Coronary artery (tissue), 2 donors: ENCODE results near the gene MTERF2.
"Not testable (repeated sequence)": the region's sequence is repeated elsewhere in the genome, so short reads cannot be mapped to it uniquely, and the experiment has no call there.

Experiments used
- DNase-seq: peaks from one replicate; pipeline ENCODE4 v3.0.0-alpha.2; 2017; ENCODE audit warnings: low spot score
- H3K27ac ChIP-seq, 2 donors: fragments of 200-600 bp; sonication (generic); one replicate each; pipeline ENCODE4 v1.5.1; 2016 to 2019
- H3K4me3 ChIP-seq: fragments of 200-600 bp; sonication (generic); 2 replicates; pipeline ENCODE4 v1.5.1; 2016; ENCODE audit warnings: mild to moderate bottlenecking, moderate library complexity
- TF ChIP-seq, protein P1 (sequence below): fragments of 200-600 bp; sonication (generic); IDR thresholded peaks from one replicate; pipeline ENCODE4 v1.5.1; 2019; ENCODE audit warnings: antibody characterized with exemption

Gene MTERF2

DNA sequence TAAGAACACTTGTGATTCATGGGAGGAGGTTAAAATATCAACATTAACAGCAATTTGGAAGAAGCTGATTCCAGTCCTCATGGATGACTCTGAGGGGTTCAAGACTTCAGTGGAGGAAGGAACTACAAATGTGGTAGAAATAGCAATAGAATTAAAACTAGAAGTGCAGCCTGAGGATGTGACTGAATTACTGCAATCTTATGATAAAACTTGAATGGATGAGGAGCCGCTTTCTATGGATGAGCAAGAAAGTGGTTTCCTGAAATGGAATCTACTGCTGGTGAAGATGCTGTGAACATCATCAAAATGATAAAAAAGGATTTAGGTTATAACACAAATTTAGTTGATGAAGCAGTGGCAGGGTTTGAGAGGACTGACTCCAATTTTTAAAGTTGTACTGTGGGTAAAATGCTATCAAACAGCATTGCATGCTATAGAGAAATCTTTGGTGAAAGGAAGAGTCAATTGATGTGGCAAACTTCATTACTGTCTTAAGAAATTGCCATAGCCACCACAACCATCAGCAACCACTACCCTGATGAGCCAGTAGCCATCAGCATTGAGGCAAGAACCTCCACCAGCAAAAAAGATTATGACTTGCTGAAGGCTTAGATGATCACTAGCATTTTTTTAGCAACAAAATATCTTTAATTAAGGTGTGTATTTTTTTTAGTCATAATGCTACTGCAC, 25.9 kb upstream of the MTERF2 start:
- Histone ChIP-seq H3K4me3 (no peak overlapping the region), H3K27ac (no peak overlapping the region)
- TF ChIP-seq, protein P1, sequence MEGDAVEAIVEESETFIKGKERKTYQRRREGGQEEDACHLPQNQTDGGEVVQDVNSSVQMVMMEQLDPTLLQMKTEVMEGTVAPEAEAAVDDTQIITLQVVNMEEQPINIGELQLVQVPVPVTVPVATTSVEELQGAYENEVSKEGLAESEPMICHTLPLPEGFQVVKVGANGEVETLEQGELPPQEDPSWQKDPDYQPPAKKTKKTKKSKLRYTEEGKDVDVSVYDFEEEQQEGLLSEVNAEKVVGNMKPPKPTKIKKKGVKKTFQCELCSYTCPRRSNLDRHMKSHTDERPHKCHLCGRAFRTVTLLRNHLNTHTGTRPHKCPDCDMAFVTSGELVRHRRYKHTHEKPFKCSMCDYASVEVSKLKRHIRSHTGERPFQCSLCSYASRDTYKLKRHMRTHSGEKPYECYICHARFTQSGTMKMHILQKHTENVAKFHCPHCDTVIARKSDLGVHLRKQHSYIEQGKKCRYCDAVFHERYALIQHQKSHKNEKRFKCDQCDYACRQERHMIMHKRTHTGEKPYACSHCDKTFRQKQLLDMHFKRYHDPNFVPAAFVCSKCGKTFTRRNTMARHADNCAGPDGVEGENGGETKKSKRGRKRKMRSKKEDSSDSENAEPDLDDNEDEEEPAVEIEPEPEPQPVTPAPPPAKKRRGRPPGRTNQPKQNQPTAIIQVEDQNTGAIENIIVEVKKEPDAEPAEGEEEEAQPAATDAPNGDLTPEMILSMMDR, result no peak
- DNase-seq, result no peak

DNA sequence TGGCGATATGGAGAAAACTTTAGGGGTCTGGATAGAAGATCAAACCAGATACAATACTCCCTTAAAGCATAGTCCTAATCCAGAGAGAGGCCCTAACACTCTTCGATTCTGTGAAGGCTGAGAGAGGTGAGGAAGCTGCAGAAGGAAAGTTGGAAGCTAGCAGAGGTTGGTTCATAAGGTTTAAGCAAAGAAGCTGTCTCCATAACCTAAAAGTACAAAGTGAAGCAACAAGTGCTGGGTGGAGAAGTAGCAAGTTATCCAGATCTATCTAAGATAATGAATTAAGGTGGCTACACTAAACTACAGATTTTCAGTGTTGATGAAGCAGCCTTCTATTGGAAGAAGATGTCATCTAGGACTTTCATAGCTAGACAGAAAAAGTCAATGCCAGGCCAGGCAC, 24.6 kb upstream of the MTERF2 start:
- no peak for DNase-seq
- no peak overlapping the region for H3K4me3 ChIP-seq
- H3K27ac ChIP-seq, result no peak overlapping the region
- TF ChIP-seq, protein P1, result no peak

DNA sequence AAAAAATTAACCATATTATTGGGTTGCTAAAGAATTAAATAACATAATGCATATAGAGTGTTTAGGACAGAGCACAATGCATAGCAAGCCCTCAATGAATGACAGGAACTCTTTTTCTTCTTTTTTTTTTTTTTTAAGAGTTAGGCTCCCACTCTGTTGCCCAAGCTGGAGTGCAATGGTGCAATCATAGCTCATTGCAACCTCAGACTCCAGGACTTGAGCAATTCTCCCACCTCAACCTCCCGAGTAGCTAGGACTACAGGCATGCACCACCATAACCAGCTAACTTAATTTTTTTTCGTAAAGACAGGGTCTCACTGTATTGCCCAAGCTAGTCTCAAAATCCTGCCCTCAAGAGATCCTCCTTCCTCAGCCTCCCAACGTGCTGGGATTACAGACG, 20.5 kb upstream of the MTERF2 start:
- TF ChIP-seq, protein P1, result no peak
- no peak for DNase-seq
- H3K27ac ChIP-seq, result no peak overlapping the region
- no peak overlapping the region for H3K4me3 ChIP-seq

DNA sequence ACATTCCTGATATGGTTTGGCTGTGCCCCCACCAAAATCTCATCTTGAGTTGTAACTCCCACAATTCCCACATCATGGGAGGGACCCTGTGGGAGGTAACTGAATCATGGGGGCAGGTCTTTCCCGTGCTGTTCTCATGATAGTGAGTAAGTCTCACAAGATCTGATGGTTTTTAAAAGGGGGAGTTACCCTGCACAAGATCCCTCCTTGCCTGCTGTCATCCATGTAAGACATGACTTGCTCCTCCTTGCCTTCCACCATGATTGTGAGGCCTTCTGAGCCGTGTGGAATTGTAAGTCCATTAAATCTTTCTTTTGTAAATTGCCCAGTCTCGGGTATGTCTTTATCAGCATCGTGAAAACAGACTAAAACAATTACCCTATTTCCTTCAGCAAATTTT, 15.7 kb upstream of the MTERF2 start:
- not testable (repeated sequence) for DNase-seq, H3K27ac ChIP-seq

DNA sequence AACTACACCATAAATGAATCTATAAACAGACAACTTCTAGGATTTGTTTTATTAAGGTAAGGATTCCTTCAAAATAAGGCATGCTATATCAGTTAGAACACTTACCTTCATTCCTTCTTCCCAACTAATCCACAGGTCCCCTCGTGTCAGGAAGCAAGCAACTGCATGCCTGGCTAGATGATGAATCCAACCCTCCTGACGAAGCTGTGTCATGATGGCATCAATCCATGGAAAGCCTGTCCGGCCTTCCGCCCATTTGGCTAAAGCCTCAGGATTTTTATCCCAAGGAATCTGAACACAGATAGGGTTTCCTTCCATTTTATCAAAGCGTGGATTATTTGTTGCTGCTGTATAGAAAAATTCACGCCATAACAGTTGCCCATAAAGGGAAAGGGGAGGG, 12.5 kb upstream of the MTERF2 start:
- no peak overlapping the region for H3K4me3 ChIP-seq
- DNase-seq, result no peak
- TF ChIP-seq, protein P1, result no peak
- no peak overlapping the region for H3K27ac ChIP-seq

More for the DNA sequence above, 15.7 kb upstream of the MTERF2 start:
- not testable (repeated sequence) for H3K4me3 ChIP-seq

DNA sequence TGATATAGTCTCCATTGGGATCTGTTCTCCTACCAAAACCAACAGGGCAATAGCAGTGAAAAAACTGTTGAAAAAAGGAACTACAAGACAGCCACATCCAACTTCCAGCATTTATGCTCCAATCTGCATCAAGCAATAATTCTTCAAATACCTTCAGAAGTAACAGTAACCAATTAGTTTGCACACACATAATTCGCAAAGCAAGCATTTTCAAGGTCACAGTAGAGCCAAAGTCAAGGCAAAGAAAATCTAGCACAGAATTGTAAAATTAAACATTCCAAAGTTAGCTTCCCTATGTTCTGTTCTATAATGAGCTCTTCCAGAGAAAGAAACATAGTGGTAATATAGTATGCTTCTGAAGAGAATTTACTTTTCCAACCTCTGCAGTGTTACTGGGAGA, 11.0 kb upstream of the MTERF2 start:
- Histone ChIP-seq H3K4me3 (no peak overlapping the region), H3K27ac (no peak overlapping the region)
- TF ChIP-seq, protein P1, result no peak
- no peak for DNase-seq

DNA sequence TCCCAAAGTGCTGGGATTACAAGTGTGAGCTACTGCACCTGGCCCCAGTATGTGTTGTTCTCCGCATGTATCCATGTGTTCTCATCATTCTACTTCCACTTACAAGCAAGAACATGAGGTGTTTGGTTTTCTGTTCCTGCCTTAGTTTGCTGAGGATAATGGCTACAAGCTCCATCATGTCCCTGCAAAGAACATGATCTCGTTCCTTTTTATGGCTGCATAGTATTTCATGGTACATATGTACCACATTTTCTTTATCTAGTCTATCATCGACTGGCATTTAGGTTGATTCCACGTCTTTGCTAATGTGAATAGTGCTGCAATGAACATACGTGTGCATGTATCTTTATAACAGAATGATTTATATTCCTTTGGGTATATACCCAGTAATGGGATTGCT, 9.2 kb upstream of the MTERF2 start:
- not testable (repeated sequence) for H3K27ac ChIP-seq, DNase-seq, H3K4me3 ChIP-seq

DNA sequence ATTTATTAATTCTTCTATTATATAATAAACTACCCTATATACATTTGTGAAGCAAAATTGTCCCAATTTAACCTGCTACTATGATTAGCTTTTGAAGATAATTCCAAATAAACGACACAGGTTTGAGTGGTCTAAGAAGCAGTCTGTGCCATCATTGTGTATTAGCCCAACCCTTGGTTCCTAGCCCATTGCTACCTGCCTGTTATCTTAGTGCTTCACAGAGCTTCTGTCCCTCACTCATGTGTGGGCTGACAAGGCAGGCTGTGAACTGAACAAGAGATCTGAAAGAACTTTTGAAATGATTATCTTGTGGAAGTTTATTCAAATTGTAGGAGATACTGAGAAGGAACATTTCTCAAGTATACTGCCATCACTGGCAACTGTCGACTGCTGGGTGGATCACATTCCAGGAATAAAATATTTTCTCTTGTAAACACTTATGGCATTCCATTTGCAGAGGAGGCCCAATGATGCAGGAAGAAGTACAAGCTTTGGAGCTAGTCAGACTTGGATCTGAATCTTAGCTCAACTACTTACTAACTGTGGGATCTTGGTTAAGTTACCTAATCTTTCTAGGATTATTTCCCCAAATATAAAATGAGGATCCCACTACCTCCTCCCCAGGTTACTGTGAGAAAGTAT, 7.8 kb upstream of the MTERF2 start:
- H3K4me3 ChIP-seq, result no peak overlapping the region
- peak overlapping the region in 1 of 2 donors; percentile 29 for H3K27ac ChIP-seq
- TF ChIP-seq, protein P1, result no peak
- no peak for DNase-seq
